H9 (cell line): ENCODE data around the gene FMOD. TPM values are rescaled to one million over a fixed set of nuclear protein-coding genes. Genes with fewer than 3 reads are reported as not detected.

ENCODE experiments used
- DNase-seq: peaks from one replicate; pipeline ENCODE4 v3.0.0-alpha.2; 2017
- H2AFZ ChIP-seq: one replicate; pipeline ENCODE4 v1.6.1; 2013; ENCODE audit warnings: mild to moderate bottlenecking, low read length, control low read depth, moderate library complexity
- H2AK5ac ChIP-seq: 2 replicates; pipeline ENCODE4 v1.6.1; 2013; ENCODE audit warnings: low read length, control low read depth, mixed read lengths; ENCODE audit not compliant: insufficient read length
- H2BK120ac ChIP-seq: one replicate; pipeline ENCODE4 v1.6.1; 2013; ENCODE audit warnings: low read depth, mild to moderate bottlenecking, low read length, control low read depth, inconsistent platforms; ENCODE audit not compliant: poor library complexity, severe bottlenecking
- H2BK12ac ChIP-seq: 2 replicates; pipeline ENCODE4 v1.6.1; 2013; ENCODE audit warnings: low read length, control low read depth, mixed read lengths, low read depth; ENCODE audit not compliant: insufficient read length
- H2BK15ac ChIP-seq: 2 replicates; pipeline ENCODE4 v1.6.1; 2013; ENCODE audit warnings: low read depth, low read length, control low read depth
- H2BK20ac ChIP-seq: one replicate; pipeline ENCODE4 v1.6.1; 2013; ENCODE audit warnings: low read depth, mild to moderate bottlenecking, low read length, control low read depth, inconsistent platforms; ENCODE audit not compliant: poor library complexity, severe bottlenecking
- H2BK5ac ChIP-seq: 2 replicates; pipeline ENCODE4 v1.6.1; 2013; ENCODE audit warnings: low read length, control low read depth, mixed read lengths; ENCODE audit not compliant: insufficient read length
- H3K14ac ChIP-seq: 2 replicates; pipeline ENCODE4 v1.6.1; 2013; ENCODE audit warnings: low read length, control low read depth; ENCODE audit not compliant: insufficient read depth
- H3K18ac ChIP-seq: 2 replicates; pipeline ENCODE4 v1.6.1; 2013; ENCODE audit warnings: low read depth, mild to moderate bottlenecking, mixed read lengths, low read length, control low read depth; ENCODE audit not compliant: insufficient read length
- H3K23ac ChIP-seq: 2 replicates; pipeline ENCODE4 v1.6.1; 2013; ENCODE audit warnings: low read length, control low read depth, mixed read lengths, low read depth; ENCODE audit not compliant: insufficient read length
- H3K23me2 ChIP-seq: 2 replicates; pipeline ENCODE4 v1.6.1; 2013; ENCODE audit warnings: low read depth, mild to moderate bottlenecking, mixed read lengths, low read length, control low read depth; ENCODE audit not compliant: insufficient read length, poor library complexity, severe bottlenecking
- H3K27ac ChIP-seq: 2 replicates; pipeline ENCODE4 v1.5.1; 2013; ENCODE audit warnings: low read length, control low read depth, mixed read lengths, low read depth; ENCODE audit not compliant: insufficient read length
- H3K27me3 ChIP-seq: 2 replicates; pipeline ENCODE4 v1.6.1; 2013; ENCODE audit warnings: low read length, control low read depth, inconsistent platforms; ENCODE audit not compliant: insufficient read depth
- H3K4ac ChIP-seq: 2 replicates; pipeline ENCODE4 v1.6.1; 2013; ENCODE audit warnings: low read depth, mild to moderate bottlenecking, control low read depth, inconsistent platforms, low read length, moderate library complexity
- H3K4me1 ChIP-seq: 2 replicates; pipeline ENCODE4 v1.6.1; 2013; ENCODE audit warnings: low read length, control low read depth, inconsistent platforms; ENCODE audit not compliant: insufficient read depth
- H3K4me2 ChIP-seq: 2 replicates; pipeline ENCODE4 v1.6.1; 2013; ENCODE audit warnings: low read length, control low read depth, mixed read lengths; ENCODE audit not compliant: insufficient read length, insufficient read depth
- H3K56ac ChIP-seq: 2 replicates; pipeline ENCODE4 v1.6.1; 2013; ENCODE audit warnings: low read depth, mild to moderate bottlenecking, mixed read lengths, low read length, control low read depth; ENCODE audit not compliant: insufficient read length
- H3K79me1 ChIP-seq: 2 replicates; pipeline ENCODE4 v1.6.1; 2013; ENCODE audit warnings: low read depth, mild to moderate bottlenecking, moderate library complexity, low read length, control low read depth, inconsistent platforms; ENCODE audit not compliant: insufficient read depth, poor library complexity, severe bottlenecking
- H3K79me2 ChIP-seq: 2 replicates; pipeline ENCODE4 v1.6.1; 2013; ENCODE audit warnings: low read length, control low read depth, inconsistent platforms; ENCODE audit not compliant: insufficient read depth
- H3K9ac ChIP-seq: 2 replicates; pipeline ENCODE4 v1.6.1; 2013; ENCODE audit warnings: low read length, control low read depth, mixed read lengths; ENCODE audit not compliant: insufficient read length; ENCODE audit errors: extremely low read depth
- H3K9me3 ChIP-seq: one replicate; pipeline ENCODE4 v1.6.1; 2013; ENCODE audit warnings: low read depth, low read length, inconsistent platforms; ENCODE audit not compliant: control insufficient read depth
- H3T11ph ChIP-seq: one replicate; pipeline ENCODE4 v1.6.1; 2013; ENCODE audit warnings: mild to moderate bottlenecking, low read length, control low read depth, inconsistent platforms
- H4K20me1 ChIP-seq: one replicate; pipeline ENCODE4 v1.6.1; 2013; ENCODE audit not compliant: control insufficient read depth, insufficient read length, insufficient read depth
- H4K5ac ChIP-seq: 2 replicates; pipeline ENCODE4 v1.6.1; 2013; ENCODE audit warnings: low read depth, mild to moderate bottlenecking, mixed read lengths, low read length, control low read depth; ENCODE audit not compliant: insufficient read length
- H4K8ac ChIP-seq: replicated peaks from 2 replicates; pipeline ENCODE4 v1.6.1; 2013; ENCODE audit warnings: low read length, control low read depth, mixed read lengths, low read depth; ENCODE audit not compliant: insufficient read length
- H4K91ac ChIP-seq: 2 replicates; pipeline ENCODE4 v1.6.1; 2013; ENCODE audit warnings: low read depth, mild to moderate bottlenecking, moderate library complexity, mixed read lengths, low read length, control low read depth; ENCODE audit not compliant: insufficient read length
- H3K27ac Mint-ChIP-seq, 3 experiments: 2 replicates in 2 of 3; 3 replicates in 1 of 3; pipeline ENCODE4 v1.8.0; 2020 to 2021; ENCODE audit warnings: mixed read lengths in 3 of 3, mild to moderate bottlenecking in 1 of 3, moderate library complexity in 1 of 3
- H3K27me3 Mint-ChIP-seq: 2 replicates; pipeline ENCODE4 v1.8.0; 2021; ENCODE audit warnings: low read depth, mild to moderate bottlenecking, moderate library complexity, mixed read lengths
- H3K36me3 Mint-ChIP-seq, 3 experiments: 2 replicates in 2 of 3; 3 replicates in 1 of 3; pipeline ENCODE4 v1.8.0; 2020 to 2021; ENCODE audit warnings: low read depth in 3 of 3, mixed read lengths in 3 of 3; ENCODE audit not compliant: insufficient read depth in 1 of 3
- H3K4me1 Mint-ChIP-seq, 2 experiments: 2 replicates each; pipeline ENCODE4 v1.8.0; 2020; ENCODE audit warnings: mixed read lengths in 2 of 2
- H3K4me3 Mint-ChIP-seq, 2 experiments: 2 replicates in 1 of 2; 3 replicates in 1 of 2; pipeline ENCODE4 v1.8.0; 2020 to 2021; ENCODE audit warnings: mild to moderate bottlenecking in 2 of 2, mixed read lengths in 2 of 2, moderate library complexity in 1 of 2
- H3K9me3 Mint-ChIP-seq, 2 experiments: 2 replicates in 1 of 2; 3 replicates in 1 of 2; pipeline ENCODE4 v1.8.0; 2020; ENCODE audit warnings: mild to moderate bottlenecking in 2 of 2, mixed read lengths in 2 of 2, moderate library complexity in 1 of 2
- WGBS: extraction: QIAGEN DNeasy Blood & Tissue Kit; methylation state at CpG from one replicate; pipeline ENCODE4 v1.1.7; 2013; ENCODE audit warnings: missing lambda C conversion rate, low lambda C conversion rate, mixed read lengths; ENCODE audit not compliant: insufficient read length; ENCODE audit errors: extremely low coverage; 5-methylcytosine and 5-hydroxymethylcytosine counted together
- total RNA-seq: library from RNA; stranded (reverse); gene quantifications from 2 replicates; pipeline ENCODE4 v1.2.1, GENCODE V29; 2021
- TF ChIP-seq, protein P1 (sequence below): fragments of 200-600 bp; sonication (generic); conservative IDR thresholded peaks from 3 replicates; pipeline ENCODE4 v1.8.0; 2021; ENCODE audit warnings: antibody characterized with exemption, mild to moderate bottlenecking

FMOD gene
- total RNA-seq, 1 experiment from 2014 or later: not detected

DNA sequence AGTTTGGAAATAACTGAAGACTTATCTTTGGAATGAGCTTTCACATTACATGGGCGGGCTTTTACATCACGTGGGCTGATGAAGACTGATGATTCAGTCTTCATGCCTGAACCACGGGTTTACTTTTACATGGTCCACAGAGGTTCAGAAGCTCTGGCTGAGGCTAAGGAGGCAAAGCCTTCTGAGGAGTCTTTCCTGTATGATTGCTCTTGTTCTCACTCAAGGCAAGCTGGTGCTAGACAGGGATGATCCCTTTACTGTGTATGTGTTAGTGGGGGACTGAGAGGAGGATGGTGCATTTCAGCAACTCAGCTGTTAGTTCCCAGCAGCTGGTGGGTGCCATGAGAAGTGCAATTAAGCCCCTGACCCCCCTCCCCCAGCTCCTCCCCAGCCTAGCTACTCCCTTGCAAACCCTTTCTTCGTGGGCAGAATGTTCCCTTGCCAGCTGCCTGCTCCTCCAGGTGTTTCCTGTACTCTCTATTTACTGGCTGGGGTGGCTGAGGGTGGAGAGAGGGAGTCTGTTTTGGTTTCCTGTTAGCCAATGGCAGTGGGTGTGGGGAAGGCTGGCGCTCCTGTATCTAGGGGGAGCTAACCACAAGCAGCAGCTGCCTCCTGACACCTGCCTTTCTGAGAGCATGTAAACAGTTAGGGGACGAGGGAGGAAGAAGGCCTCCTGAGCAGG lies 30.2 kb downstream of the FMOD start:
- Mint-ChIP-seq H3K9me3 (no peaks in the 10 kb centered on the region), H3K36me3 (no peaks in the 10 kb centered on the region), H3K4me3 (no peak overlapping the region), H3K27me3 (peaks cover 99% of the 10 kb centered on the region), H3K4me1 (peaks cover 30 to 49% of the 10 kb centered on the region in 2 experiments), H3K27ac (peak overlapping the region in 1 of 3 experiments; percentile 27; a peak in 1 of 7 replicates)
- Histone ChIP-seq H4K20me1 (peaks cover 2% of the 10 kb centered on the region), H3K27ac (no peak overlapping the region), H2BK20ac (no peak overlapping the region), H3K23me2 (no peaks in the 10 kb centered on the region), H2AK5ac (no peak overlapping the region), H3T11ph (no peak overlapping the region), H4K5ac (no peak overlapping the region), H3K23ac (no peak overlapping the region), H3K4ac (no peak overlapping the region), H4K91ac (no peak overlapping the region), H2BK5ac (no peak overlapping the region), H3K79me1 (no peaks in the 10 kb centered on the region), H4K8ac (no peak overlapping the region), H2BK12ac (no peak overlapping the region), H3K18ac (no peak overlapping the region), H3K4me2 (no peak overlapping the region), H3K14ac (no peak overlapping the region), H3K9me3 (no peaks in the 10 kb centered on the region), H2BK120ac (no peak overlapping the region), H3K56ac (no peak overlapping the region), H3K9ac (no peak overlapping the region), H3K27me3 (peaks cover 13% of the 10 kb centered on the region; the same call in 1 of the 2 replicates), H3K79me2 (no peaks in the 10 kb centered on the region), H2AFZ (no peak overlapping the region), H2BK15ac (no peak overlapping the region), H3K4me1 (no peaks in the 10 kb centered on the region; the same call in 1 of the 2 replicates)
- TF ChIP-seq, protein P1, sequence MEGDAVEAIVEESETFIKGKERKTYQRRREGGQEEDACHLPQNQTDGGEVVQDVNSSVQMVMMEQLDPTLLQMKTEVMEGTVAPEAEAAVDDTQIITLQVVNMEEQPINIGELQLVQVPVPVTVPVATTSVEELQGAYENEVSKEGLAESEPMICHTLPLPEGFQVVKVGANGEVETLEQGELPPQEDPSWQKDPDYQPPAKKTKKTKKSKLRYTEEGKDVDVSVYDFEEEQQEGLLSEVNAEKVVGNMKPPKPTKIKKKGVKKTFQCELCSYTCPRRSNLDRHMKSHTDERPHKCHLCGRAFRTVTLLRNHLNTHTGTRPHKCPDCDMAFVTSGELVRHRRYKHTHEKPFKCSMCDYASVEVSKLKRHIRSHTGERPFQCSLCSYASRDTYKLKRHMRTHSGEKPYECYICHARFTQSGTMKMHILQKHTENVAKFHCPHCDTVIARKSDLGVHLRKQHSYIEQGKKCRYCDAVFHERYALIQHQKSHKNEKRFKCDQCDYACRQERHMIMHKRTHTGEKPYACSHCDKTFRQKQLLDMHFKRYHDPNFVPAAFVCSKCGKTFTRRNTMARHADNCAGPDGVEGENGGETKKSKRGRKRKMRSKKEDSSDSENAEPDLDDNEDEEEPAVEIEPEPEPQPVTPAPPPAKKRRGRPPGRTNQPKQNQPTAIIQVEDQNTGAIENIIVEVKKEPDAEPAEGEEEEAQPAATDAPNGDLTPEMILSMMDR: peak; percentile 21; the same call in 1 of the 3 replicates
- no CpG with 5 or more reads among the region's 6 CpGs for WGBS
- peak; percentile 84 for DNase-seq
